GM18505 (cell line): Measurements from ENCODE around the gene TRIM38.
A peak's percentile ranks its signal among the peaks of the same experiment; 100 is the strongest.
"Not testable (repeated sequence)": the region's sequence is repeated elsewhere in the genome, so short reads cannot be mapped to it uniquely, and the experiment has no call there.

ENCODE experiments used
- ATAC-seq: cut with Tn5 transposase; IDR thresholded peaks from one replicate; pipeline ENCODE4 v1.9.1; 2021; ENCODE audit not compliant: unreplicated experiment
- POLR2A ChIP-seq: IDR thresholded peaks from 4 replicates; pipeline ENCODE4 v1.6.1; 2011; ENCODE audit warnings: borderline replicate concordance; ENCODE audit not compliant: insufficient read depth, insufficient read length; ENCODE audit errors: extremely low read depth

The TRIM38 gene

GRCh38 chr6:25995507-25995906 lies 32.9 kb downstream of the TRIM38 start:
- no peak for TF ChIP-seq POLR2A
- ATAC-seq: no peak

DNA sequence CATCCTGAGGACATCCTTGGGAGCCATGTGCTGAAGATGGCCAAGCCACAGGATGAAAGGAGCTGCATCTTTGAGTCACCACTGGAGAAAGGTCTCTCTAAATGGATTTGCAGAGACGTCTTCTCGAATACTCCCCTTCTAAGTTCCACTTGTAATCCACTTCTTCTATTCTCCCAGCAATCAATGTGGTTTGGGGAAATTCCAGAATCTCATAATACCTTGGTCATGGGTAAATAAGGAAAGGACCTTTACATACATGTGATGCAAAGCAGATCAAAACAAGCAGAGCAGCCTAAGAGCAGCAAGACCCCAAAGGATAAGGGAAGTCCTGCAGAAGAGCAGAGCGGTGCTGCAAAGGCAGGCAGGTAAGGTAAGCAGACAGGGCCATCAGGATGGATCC lies 35.3 kb downstream of the TRIM38 start:
- no peak for ATAC-seq
- TF ChIP-seq POLR2A: no peak

GRCh38 chr6:25998379-25998778 lies 35.8 kb downstream of the TRIM38 start:
- ATAC-seq: no peak
- TF ChIP-seq POLR2A: no peak

DNA sequence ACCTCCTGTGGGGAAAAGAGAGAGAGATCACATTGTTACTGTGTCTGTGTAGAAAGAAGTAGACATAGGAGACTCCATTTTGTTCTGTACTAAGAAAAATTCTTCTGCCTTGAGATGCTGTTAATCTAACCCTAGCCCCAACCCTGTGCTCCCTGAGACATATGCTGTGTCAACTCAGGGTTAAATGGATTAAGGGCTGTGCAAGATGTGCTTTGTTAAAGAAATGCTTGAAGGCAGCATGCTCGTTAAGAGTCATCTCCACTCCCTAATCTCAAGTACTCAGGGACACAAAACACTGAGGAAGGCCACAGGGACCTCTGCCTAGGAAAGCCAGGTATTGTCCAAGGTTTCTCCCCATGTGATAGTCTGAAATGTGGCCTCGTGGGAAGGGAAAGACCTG lies 36.6 kb downstream of the TRIM38 start:
- ATAC-seq: not testable (repeated sequence)

DNA sequence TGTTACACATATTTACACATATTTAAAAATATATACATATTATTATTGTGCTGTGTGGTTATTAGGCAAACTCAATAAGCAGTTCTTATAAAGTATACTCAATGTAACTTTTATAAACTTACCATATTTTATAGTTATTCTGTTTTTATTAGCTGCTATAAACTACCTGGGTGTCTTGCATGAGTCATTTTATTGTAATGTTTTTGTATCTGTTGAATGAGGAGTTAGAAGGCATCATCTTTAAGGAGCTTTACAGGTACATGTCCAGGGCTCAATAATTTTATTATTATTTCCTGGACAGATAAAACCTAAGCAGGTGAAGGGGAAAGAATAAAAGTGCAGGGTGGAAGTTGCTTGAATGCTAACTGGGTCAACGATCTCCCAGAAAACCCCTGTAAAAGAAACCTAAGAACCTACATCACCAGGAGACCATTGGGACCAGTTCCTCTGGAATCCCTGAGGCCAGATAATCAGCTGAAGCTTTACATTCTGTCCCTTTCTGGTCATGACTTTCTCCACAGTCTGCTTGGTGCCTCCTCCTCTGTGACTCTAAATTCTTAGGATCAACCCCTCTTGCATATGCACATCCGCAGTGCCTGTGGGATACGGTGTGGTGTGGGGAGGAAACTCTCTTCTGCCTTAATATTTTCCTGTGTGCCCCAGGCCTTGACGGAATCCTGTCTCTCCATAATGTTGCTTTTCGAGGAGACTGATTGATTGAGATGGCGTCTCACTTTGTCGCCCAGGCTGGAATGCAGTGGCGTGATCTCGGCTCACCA lies 38.0 kb downstream of the TRIM38 start:
- TF ChIP-seq POLR2A: no peak
- ATAC-seq: no peak

- no peak for ATAC-seq
- no peak for TF ChIP-seq POLR2A
Observed at GRCh38 chr6:26003102-26003694, 40.6 kb downstream of the TRIM38 start.

DNA sequence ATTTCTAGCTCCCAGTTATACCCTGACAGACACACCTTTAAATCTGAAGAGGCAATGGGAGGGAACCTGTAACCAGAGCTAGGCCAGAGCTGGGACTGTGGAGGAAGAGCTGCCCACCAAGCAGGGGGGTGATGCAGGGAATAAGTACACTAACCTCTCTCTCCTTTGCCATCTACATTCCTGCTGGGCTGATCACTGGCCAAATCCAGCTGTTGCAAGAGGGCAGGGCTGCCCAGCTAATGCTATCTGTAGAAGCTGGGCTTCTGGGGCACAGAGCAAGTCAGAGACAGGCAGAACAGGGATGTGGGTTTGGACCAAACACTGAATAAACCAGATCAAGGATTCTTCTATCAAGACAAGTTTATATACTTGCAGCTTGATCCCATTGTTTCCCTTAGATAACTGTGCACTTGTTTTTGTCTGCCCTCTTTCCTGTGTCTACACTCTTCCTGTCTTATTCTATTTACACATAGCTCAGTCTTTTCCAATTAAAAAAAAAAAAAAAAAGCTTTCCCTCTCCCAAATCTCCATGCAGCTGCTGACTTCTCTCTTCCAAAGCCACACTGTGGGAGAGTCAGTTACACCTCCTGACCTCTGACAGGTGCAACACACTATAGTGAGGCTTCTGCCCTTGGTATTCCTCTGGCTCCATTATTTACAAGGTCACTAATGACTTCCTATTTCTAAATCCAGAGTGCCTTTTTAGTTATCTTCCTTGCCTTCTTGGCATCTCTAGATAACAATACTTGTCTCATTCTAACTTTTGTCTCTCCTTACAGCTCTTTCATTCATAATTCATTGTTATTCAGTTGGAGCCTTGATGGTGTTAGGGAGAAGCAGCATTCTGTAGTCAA lies 43.7 kb downstream of the TRIM38 start:
- no peak for TF ChIP-seq POLR2A
- ATAC-seq: no peak

DNA sequence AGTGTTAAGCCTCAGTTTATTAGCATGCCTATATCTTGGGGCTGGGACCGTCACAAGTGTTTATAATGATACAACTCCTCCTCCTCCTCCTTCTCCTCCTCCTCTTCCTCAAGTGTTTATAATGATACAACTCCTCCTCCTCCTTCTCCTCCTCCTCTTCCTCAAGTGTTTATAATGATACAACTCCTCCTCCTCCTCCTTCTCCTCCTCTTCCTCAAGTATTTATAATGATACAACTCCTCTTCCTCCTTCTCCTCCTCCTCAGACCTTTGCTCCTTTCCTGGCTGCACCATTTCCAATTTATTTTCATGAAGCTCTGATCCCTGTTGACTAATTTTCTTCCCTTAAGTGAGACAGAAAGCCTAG lies 44.3 kb downstream of the TRIM38 start:
- ATAC-seq: not testable (repeated sequence)

GRCh38 chr6:26008470-26008869 lies 45.9 kb downstream of the TRIM38 start:
- ATAC-seq: no peak
- no peak for TF ChIP-seq POLR2A

DNA sequence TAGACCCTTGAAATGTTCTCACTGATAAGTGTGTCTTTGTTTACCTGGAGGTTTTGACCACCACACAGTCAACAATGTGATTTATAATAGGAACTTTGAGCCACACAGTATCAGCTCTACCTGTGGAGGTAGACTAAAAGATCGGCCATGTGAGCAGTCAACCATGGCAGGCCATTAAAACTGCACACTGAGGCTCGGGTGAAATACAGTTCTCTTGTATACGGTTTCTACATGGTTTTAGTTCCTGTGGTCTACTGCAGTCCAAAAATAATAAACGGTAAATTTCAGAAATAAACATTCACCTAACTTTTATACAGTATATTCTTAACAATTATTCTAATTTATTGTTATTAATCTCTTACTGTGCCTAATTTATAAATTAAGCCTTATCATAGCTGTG lies 47.2 kb downstream of the TRIM38 start:
- no peak for ATAC-seq
- TF ChIP-seq POLR2A: no peak

GRCh38 chr6:26012061-26012460 lies 49.5 kb downstream of the TRIM38 start:
- no peak for TF ChIP-seq POLR2A
- no peak for ATAC-seq

GRCh38 chr6:26014386-26014785 lies 51.8 kb downstream of the TRIM38 start:
- ATAC-seq: not testable (repeated sequence)

DNA sequence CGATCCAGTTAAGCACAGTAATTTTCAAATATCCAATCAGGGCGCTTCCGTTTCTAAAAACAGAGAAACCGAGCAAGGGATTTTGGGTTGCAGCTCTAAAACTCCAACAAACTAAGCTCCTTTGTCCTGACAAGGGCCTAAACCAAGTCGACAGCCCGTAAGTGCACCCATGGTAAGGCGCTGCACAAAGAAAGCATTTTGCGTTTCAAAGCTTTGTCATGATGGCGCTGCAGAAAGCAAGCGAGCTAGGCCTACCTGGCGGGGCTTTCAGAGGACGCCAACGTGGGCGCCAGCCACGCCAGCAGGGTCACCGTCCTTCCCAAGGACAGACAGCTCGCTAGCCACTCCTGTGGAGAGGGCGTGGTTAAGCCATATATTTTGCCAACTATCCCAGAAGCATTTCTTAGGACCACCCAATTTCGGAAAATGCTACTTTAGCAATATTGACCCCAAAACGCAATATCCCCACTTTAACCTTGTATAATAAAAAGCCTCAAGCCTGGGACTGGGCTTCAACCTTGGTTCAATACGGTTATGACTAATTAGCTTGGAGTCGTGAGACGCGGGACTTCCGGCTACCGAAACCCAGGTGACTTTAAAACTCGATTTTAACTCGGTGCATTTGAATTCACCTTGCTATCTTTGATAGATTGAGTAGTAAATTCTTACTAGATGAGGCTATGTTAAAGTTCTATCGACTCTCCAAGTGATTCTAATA lies 53.8 kb downstream of the TRIM38 start:
- no peak for ATAC-seq
- TF ChIP-seq POLR2A: no peak

DNA sequence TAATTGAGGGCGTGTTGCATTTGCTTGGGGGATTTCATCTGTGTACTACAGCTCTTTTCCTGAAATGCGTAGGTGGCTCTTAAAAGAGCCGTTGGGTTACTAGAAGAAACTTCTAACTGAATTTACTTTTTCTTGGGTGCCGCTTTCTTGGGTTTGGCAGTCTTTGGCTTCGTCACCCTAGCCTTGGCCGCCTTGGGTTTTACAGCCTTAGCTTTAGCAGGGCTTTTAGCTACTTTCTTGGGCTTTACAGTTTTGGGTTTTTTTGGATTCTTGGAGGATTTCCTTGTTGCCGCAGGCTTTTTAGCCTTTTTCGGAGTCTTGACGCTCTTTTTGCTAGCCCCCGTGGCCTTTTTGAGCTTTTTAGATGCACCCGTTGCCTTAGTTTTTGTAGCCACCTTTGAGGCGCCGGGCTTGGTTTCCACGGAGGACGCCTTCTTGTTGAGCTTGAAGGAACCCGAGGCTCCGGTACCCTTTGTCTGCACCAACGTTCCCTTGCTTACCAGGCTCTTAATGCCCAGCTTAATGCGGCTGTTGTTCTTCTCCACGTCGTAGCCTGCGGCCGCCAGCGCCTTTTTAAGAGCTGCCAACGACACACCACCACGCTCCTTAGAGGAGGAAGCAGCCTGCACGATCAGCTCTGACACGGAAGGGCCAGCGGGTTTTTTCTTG lies 54.5 kb downstream of the TRIM38 start:
- no peak for ATAC-seq
- TF ChIP-seq POLR2A: no peak

- no peak for ATAC-seq
- TF ChIP-seq POLR2A: peak; percentile 47
Observed at GRCh38 chr6:26017632-26017966, 55.0 kb downstream of the TRIM38 start.
